GM12891 (cell line): ENCODE data around the gene GRK1.

Experiments used
- DNase-seq: peaks from one replicate; pipeline ENCODE4 v3.0.0; 2011; ENCODE audit warnings: low spot score; ENCODE audit not compliant: insufficient read length
- FAIRE-seq: peaks from 2 replicates; lab custom pipeline; 2011; peaks lifted over from hg19 to GRCh38; lab: Jason Lieb, UNC
- PAX5 ChIP-seq: IDR thresholded peaks from 2 replicates; pipeline ENCODE4 v1.6.1; 2011; ENCODE audit warnings: low read length, moderate library complexity, mild to moderate bottlenecking; ENCODE audit not compliant: insufficient read depth, severe bottlenecking
- POLR2A ChIP-seq: IDR thresholded peaks from 2 replicates; pipeline ENCODE4 v1.6.1; 2011; ENCODE audit warnings: low read depth, low read length, control low read depth
- POLR2AphosphoS5 ChIP-seq: IDR thresholded peaks from 2 replicates; pipeline ENCODE4 v1.6.1; 2011; ENCODE audit warnings: low read depth, low read length, control low read depth
- POU2F2 ChIP-seq: IDR thresholded peaks from 2 replicates; pipeline ENCODE4 v1.6.1; 2011; ENCODE audit warnings: low read depth, mild to moderate bottlenecking, control low read depth, low read length, moderate library complexity
- SPI1 ChIP-seq: IDR thresholded peaks from 2 replicates; pipeline ENCODE4 v1.6.1; 2011; ENCODE audit warnings: low read depth, low read length, control low read depth
- TAF1 ChIP-seq: IDR thresholded peaks from 2 replicates; pipeline ENCODE4 v1.6.1; 2011; ENCODE audit warnings: low read depth, low read length, control low read depth

Gene GRK1

DNA sequence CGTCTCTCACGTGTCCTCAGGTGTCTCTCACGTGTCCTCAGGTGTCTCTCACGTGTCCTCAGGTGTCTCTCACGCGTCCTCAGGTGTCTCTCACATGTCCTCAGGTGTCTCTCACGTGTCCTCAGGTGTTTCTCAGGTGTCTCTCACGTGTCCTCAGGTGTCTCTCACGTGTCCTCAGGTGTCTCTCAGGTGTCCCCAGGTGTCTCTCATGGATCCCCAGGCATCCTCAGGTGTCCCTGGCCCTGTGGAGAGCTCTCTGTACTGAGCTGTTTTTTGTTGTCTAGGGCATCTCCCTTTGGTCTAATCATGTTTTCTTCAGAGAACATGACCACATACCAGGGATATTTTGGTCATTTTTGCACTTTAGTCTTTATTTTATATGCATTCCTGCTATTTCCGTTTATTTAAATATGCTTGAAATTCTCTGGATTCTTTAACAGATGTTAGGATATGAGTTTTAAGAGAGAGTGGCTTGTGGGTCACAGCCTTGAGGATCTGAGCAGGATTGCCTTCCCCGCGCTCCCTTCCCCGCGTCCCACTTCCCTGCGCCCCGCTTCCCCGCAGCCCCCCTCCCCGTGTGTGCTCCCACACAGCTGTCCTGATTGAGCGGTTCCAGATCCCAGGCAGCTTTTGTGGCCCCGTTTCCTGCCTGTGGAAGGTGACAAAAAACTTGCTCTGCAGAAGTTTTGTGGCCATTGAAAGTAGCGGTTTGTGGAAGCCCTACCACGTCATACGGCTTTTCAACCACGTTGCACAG, 40.9 kb upstream of the GRK1 start:
- TF ChIP-seq SPI1 = no peak
- TF ChIP-seq TAF1 = no peak
- no peak for DNase-seq
- FAIRE-seq = no peak

GRCh38 chr13:113627136-113627535, 39.9 kb upstream of the GRK1 start:
- DNase-seq (no peak), FAIRE-seq (no peak)
- TF ChIP-seq POLR2A (no peak), SPI1 (no peak), PAX5 (no peak), POLR2AphosphoS5 (no peak), TAF1 (no peak), POU2F2 (no peak)

- TF ChIP-seq SPI1 (no peak), TAF1 (no peak), POLR2A (no peak)
- FAIRE-seq (no peak), DNase-seq (no peak)
Observed at GRCh38 chr13:113628291-113629270, 38.4 kb upstream of the GRK1 start.

GRCh38 chr13:113629866-113630265, 37.2 kb upstream of the GRK1 start:
- FAIRE-seq (no peak), DNase-seq (no peak)
- no peak for TF ChIP-seq POLR2AphosphoS5
- no peak for TF ChIP-seq POLR2A
- TF ChIP-seq PAX5 = no peak
- no peak for TF ChIP-seq SPI1
- no peak for TF ChIP-seq POU2F2
- TF ChIP-seq TAF1 = no peak

GRCh38 chr13:113630296-113630695, 36.7 kb upstream of the GRK1 start:
- DNase-seq (no peak), FAIRE-seq (no peak)
- no peak for TF ChIP-seq TAF1
- no peak for TF ChIP-seq POU2F2
- no peak for TF ChIP-seq POLR2A
- no peak for TF ChIP-seq PAX5
- TF ChIP-seq SPI1 = no peak
- TF ChIP-seq POLR2AphosphoS5 = no peak

DNA sequence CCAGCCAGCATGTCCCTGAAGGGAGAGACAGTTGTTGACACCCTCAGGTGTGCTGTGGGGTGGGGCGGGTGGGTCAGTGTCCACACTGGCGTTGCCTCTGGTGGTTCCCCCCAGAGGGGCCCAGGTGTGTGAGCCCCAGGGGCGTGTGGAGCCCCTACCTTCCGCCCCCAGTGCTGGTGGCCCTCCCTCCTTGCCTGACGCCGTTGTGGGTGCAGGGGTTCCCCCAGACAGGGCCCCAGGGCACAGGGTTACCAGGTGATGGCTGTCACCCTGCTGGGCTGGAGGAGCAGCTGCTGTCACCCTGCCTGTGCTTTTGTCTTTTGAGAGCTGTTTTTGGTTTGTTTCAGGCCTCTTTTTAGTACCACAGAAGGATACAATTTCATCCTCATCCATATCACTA, 36.2 kb upstream of the GRK1 start:
- DNase-seq (no peak), FAIRE-seq (no peak)
- TF ChIP-seq PAX5 (no peak), SPI1 (no peak), TAF1 (no peak), POLR2AphosphoS5 (no peak), POLR2A (no peak), POU2F2 (no peak)

GRCh38 chr13:113631341-113632095, 35.5 kb upstream of the GRK1 start:
- FAIRE-seq (no peak), DNase-seq (no peak)
- TF ChIP-seq POLR2A (no peak), TAF1 (no peak), POLR2AphosphoS5 (no peak), SPI1 (no peak), PAX5 (no peak)

DNA sequence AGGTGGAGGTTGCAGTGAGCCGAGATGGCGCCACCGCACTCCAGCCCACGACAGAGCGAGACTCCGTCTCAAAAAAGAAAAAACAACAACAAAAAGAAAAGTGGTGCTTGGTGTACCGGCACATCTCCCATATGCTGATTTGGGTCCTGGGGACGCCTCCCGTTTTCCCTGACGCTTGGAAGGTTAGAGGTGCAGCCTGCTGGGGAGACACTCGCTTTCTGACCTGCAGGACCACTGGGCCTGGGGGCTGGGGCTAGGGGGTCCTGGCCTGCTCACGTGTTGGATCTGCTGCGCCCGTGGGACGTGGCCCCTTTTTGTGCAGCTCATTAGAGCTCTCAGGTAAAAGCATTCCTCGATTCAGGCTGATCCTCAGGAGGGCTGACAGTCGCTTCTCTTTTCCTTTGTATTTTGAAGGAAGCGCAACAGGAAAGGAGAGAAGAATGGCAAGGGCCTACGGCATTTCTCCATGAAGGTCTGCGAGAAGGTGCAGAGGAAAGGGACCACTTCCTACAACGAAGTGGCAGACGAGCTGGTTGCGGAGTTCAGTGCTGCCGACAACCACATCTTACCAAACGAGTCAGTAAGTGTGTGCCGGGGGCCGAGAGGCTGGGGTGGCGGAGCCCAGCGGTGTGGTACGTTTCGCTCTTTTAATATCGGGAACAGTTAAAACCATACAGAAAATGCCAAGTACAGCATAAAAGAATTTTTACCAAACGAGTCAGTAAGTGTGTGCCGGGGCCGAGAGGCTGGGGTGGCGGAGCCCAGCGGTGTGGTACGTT, 34.1 kb upstream of the GRK1 start:
- FAIRE-seq = no peak
- DNase-seq = no peak
- no peak for TF ChIP-seq POU2F2
- no peak for TF ChIP-seq POLR2A
- TF ChIP-seq POLR2AphosphoS5 = no peak
- TF ChIP-seq TAF1 = no peak
- no peak for TF ChIP-seq SPI1

GRCh38 chr13:113633485-113633873, 33.5 kb upstream of the GRK1 start:
- DNase-seq (no peak), FAIRE-seq (no peak)
- TF ChIP-seq POLR2A = no peak
- no peak for TF ChIP-seq SPI1
- TF ChIP-seq POLR2AphosphoS5 = no peak
- TF ChIP-seq TAF1 = no peak
- TF ChIP-seq PAX5 = no peak
- no peak for TF ChIP-seq POU2F2
